Loucy (cell line): ENCODE results near the gene KCNH1.

Experiments used
- H2AFZ ChIP-seq: fragments of 200-600 bp; sonication (generic); 2 replicates; pipeline ENCODE4 v1.6.0; 2016; ENCODE audit warnings: antibody characterized with exemption, mild to moderate bottlenecking, low read length, moderate library complexity
- H3F3A ChIP-seq: fragments of 200-600 bp; 2 replicates; pipeline ENCODE4 v1.6.0; 2016; ENCODE audit warnings: antibody characterized with exemption, low read depth, mild to moderate bottlenecking
- H3K27me3 ChIP-seq: fragments of 200-600 bp; sonication (generic); 2 replicates; pipeline ENCODE4 v1.6.1; 2014; ENCODE audit warnings: low read length, mild to moderate bottlenecking; ENCODE audit not compliant: insufficient read depth, poor library complexity, severe bottlenecking
- H3K36me3 ChIP-seq: fragments of 200-600 bp; sonication (generic); 2 replicates; pipeline ENCODE4 v1.6.1; 2016; ENCODE audit warnings: low read length; ENCODE audit not compliant: insufficient read depth
- H3K4me1 ChIP-seq: fragments of 200-600 bp; sonication (generic); 2 replicates; pipeline ENCODE4 v1.5.1; 2014; ENCODE audit warnings: low read length, mild to moderate bottlenecking; ENCODE audit not compliant: insufficient read depth, poor library complexity, severe bottlenecking
- H3K4me2 ChIP-seq: fragments of 200-600 bp; sonication (generic); 2 replicates; pipeline ENCODE4 v1.6.0; 2014; ENCODE audit warnings: antibody characterized with exemption, low read length, low read depth, mild to moderate bottlenecking; ENCODE audit not compliant: poor library complexity, severe bottlenecking
- H3K4me3 ChIP-seq: fragments of 200-600 bp; sonication (generic); 2 replicates; pipeline ENCODE4 v1.5.1; 2014; ENCODE audit warnings: low read length, mild to moderate bottlenecking, mixed read lengths; ENCODE audit not compliant: poor library complexity, severe bottlenecking
- H3K79me2 ChIP-seq: fragments of 200-600 bp; sonication (generic); 2 replicates; pipeline ENCODE4 v1.6.1; 2014; ENCODE audit warnings: low read length; ENCODE audit not compliant: insufficient read depth
- H3K9ac ChIP-seq: fragments of 200-600 bp; sonication (generic); 2 replicates; pipeline ENCODE4 v1.6.0; 2014; ENCODE audit warnings: mild to moderate bottlenecking, low read depth, low read length, moderate library complexity; ENCODE audit not compliant: poor library complexity, severe bottlenecking
- H3K9me2 ChIP-seq: fragments of 200-600 bp; sonication (generic); replicated peaks from 2 replicates; pipeline ENCODE4 v1.6.1; 2016; ENCODE audit warnings: low read depth, low read length, mixed read lengths
- H3K9me3 ChIP-seq: fragments of 200-600 bp; sonication (generic); 2 replicates; pipeline ENCODE4 v1.6.1; 2014; ENCODE audit warnings: mild to moderate bottlenecking, antibody characterized with exemption, low read length, low read depth; ENCODE audit not compliant: insufficient read depth
- H4K20me1 ChIP-seq: fragments of 200-600 bp; sonication (generic); 2 replicates; pipeline ENCODE4 v1.6.0; 2014; ENCODE audit warnings: antibody characterized with exemption, low read length, mild to moderate bottlenecking; ENCODE audit not compliant: insufficient read depth, poor library complexity, severe bottlenecking
- CTCF ChIP-seq: fragments of 200-600 bp; sonication (generic); conservative IDR thresholded peaks from 2 replicates; pipeline ENCODE4 v1.5.1; 2014; ENCODE audit warnings: mild to moderate bottlenecking, antibody characterized with exemption, low read length
- EZH2phosphoT487 ChIP-seq: fragments of 200-600 bp; IDR thresholded peaks from 2 replicates; pipeline ENCODE4 v1.6.1; 2018; ENCODE audit warnings: antibody characterized with exemption, mild to moderate bottlenecking, moderate library complexity, borderline replicate concordance

Gene KCNH1

DNA sequence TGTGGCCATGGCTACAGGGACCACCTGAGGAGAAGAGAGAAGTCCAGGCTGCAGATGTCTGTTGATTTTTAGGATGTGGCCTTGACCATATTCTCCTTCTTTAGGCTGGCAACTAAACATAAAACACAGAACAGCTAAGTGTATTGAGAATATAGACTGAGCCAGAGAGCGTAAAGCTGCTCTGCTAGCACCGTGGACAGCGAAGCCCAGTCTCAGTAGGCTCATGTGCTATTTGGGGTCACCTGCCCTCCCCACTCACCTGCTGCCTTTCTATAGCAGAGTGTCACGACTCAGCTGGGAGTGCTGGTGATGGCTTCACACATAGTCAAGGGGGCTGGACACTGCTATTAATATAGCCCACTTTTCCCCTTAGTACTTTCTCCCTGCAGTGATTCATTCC, 278.5 kb downstream of the KCNH1 start:
- TF ChIP-seq EZH2phosphoT487 = no peak
- TF ChIP-seq CTCF = no peak
- no peaks in the 10 kb centered on the region for H3F3A ChIP-seq

DNA sequence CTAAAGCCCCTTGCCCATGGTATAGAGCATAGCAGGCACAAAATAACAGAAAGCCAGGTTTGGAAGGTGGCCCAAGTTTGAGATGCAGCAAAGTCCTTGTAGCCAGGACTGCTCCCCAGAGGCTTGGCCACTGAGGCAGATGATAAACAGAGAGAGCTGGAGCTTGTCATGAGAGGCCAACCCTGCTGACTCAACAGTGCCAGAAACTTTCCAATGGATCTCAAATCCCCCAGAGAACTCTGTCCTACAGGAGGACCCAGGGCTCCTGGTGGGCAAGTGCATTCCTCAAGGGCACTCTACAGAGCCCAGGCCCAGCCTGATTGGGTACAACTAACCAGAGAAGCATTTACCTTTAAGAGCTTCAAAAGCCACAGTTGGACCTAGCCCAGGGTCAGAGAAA, 280.7 kb downstream of the KCNH1 start:
- Histone ChIP-seq H3K9ac (no peak overlapping the region), H3K4me1 (peaks cover 12% of the 10 kb centered on the region), H3K9me2 (no peaks in the 10 kb centered on the region), H3K27me3 (no peaks in the 10 kb centered on the region), H3K36me3 (no peaks in the 10 kb centered on the region), H4K20me1 (no peaks in the 10 kb centered on the region), H3K4me3 (no peak overlapping the region), H3K79me2 (no peaks in the 10 kb centered on the region), H3K9me3 (no peaks in the 10 kb centered on the region), H3F3A (no peaks in the 10 kb centered on the region), H3K4me2 (no peak overlapping the region), H2AFZ (no peak overlapping the region)
- no peak for TF ChIP-seq EZH2phosphoT487
- TF ChIP-seq CTCF = no peak

More for the DNA sequence above, 278.5 kb downstream of the KCNH1 start:
- no peaks in the 10 kb centered on the region for H3K9me3 ChIP-seq
- H3K79me2 ChIP-seq = no peaks in the 10 kb centered on the region
- H3K9me2 ChIP-seq = no peaks in the 10 kb centered on the region
- no peak overlapping the region for H3K4me2 ChIP-seq
- no peaks in the 10 kb centered on the region for H4K20me1 ChIP-seq
- H3K4me1 ChIP-seq = peaks cover 11% of the 10 kb centered on the region
- no peak overlapping the region for H3K4me3 ChIP-seq
- H2AFZ ChIP-seq = no peak overlapping the region
- no peak overlapping the region for H3K9ac ChIP-seq
- H3K36me3 ChIP-seq = no peaks in the 10 kb centered on the region
- no peaks in the 10 kb centered on the region for H3K27me3 ChIP-seq

- Histone ChIP-seq H3F3A (no peaks in the 10 kb centered on the region), H3K9ac (no peak overlapping the region), H3K4me1 (peaks cover 8% of the 10 kb centered on the region), H3K4me2 (no peak overlapping the region), H3K27me3 (no peaks in the 10 kb centered on the region), H3K79me2 (no peaks in the 10 kb centered on the region), H3K4me3 (no peak overlapping the region), H4K20me1 (no peaks in the 10 kb centered on the region), H3K9me2 (no peaks in the 10 kb centered on the region), H2AFZ (no peak overlapping the region), H3K9me3 (no peaks in the 10 kb centered on the region), H3K36me3 (no peaks in the 10 kb centered on the region)
- no peak for TF ChIP-seq EZH2phosphoT487
- TF ChIP-seq CTCF = no peak
Observed at GRCh38 chr1:210850556-210850955, 283.4 kb downstream of the KCNH1 start.
